ENCODE data around the gene SCNN1G. TPM values are rescaled to one million over a fixed set of nuclear protein-coding genes. Genes with fewer than 3 reads are reported as not detected.

The SCNN1G gene
- total and polyA plus RNA-seq, 9 of the 15 experiments (the other 6 are each of a cell fraction or from before 2014, with no cell fraction given) = not detected

DNA sequence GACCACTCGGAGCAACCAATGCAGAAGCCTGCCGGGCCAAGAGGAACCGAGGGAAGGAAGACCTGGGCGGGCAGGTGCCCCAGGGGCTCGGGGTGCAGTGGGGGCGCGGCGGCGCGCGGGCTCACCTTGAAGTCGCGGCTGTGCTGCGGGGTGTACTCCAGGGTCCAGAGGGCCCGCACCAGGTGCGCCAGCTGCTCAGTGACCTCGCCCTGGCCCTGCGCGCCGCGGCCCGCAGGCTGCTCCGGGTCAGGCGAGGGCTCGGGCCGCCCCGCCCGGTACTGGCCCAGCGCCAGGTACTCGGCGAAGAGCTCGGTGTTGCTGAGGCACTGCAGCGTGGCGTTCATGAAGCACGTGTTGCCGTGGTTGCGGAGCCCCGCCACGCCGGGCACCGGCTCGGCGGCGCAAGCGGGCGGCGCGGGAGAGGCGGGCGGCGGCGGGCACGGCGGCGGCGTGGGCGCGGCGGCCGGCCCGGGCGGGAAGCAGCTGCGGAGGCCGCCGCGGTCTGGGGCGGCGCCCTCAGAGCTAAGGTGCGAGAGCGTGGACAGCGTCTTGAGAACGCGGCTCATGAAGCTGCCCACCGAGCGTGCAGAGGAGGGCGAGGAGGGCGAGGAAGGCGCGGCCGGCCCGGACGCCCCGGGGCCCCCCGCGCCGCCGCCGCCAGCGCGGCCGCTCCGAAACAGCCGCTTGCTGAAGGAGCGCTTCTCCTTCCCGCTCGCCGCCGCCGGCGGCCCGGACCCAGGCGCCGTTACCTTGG, 33.9 kb upstream of the SCNN1G start (continued):
- TF ChIP-seq, protein P1, sequence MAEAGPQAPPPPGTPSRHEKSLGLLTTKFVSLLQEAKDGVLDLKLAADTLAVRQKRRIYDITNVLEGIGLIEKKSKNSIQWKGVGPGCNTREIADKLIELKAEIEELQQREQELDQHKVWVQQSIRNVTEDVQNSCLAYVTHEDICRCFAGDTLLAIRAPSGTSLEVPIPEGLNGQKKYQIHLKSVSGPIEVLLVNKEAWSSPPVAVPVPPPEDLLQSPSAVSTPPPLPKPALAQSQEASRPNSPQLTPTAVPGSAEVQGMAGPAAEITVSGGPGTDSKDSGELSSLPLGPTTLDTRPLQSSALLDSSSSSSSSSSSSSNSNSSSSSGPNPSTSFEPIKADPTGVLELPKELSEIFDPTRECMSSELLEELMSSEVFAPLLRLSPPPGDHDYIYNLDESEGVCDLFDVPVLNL (CRISPR knock-in tag; IDR thresholded peaks at IDR 0.05; ENCODE audit: low read depth) = no peak
- TF ChIP-seq MBD2 (IDR thresholded peaks at IDR 0.05; ENCODE audit: borderline replicate concordance, low read depth) (no peak), ZNF23 (CRISPR knock-in tag; IDR thresholded peaks at IDR 0.05) (no peak), ZNF431 (CRISPR knock-in tag; IDR thresholded peaks at IDR 0.05) (no peak), FOXJ2 (tag; IDR thresholded peaks at IDR 0.05) (no peak), ZNF174 (CRISPR knock-in tag; IDR thresholded peaks at IDR 0.05) (no peak), DNMT1 (IDR thresholded peaks at IDR 0.05) (no peak), FOSL1 (tag; conservative IDR thresholded peaks at IDR 0.05) (no peak), U2AF1 (optimal IDR thresholded peaks at IDR 0.05; ENCODE audit: low read depth, low read length) (no peak), ZNF133 (CRISPR knock-in tag; IDR thresholded peaks at IDR 0.05) (no peak), YY1 (IDR thresholded peaks at IDR 0.05; ENCODE audit: borderline replicate concordance in 1 of 3, control insufficient read depth in 1 of 3, extremely low read depth in 1 of 3, insufficient read depth in 3 of 3, insufficient read length in 1 of 3, insufficient replicate concordance in 2 of 3, low read depth in 1 of 3, low read length in 2 of 3) (peak in 1 of 3 experiments; percentile 13), KAT2B (IDR thresholded peaks at IDR 0.05; ENCODE audit: low read depth, low read length) (no peak), ADNP (tag; IDR thresholded peaks at IDR 0.05) (no peak), PTTG1 (tag; IDR thresholded peaks at IDR 0.05; ENCODE audit: low read depth) (no peak), KDM1A (IDR thresholded peaks at IDR 0.05) (no peak), NFIC (IDR thresholded peaks at IDR 0.05) (peak; percentile 97), RBM39 (optimal IDR thresholded peaks at IDR 0.05; ENCODE audit: low read depth, low read length) (no peak), ZNF75A (CRISPR knock-in tag; IDR thresholded peaks at IDR 0.05) (no peak), CCAR2 (IDR thresholded peaks at IDR 0.05; ENCODE audit: low read depth, low read length) (no peak), MEF2D (tag; conservative IDR thresholded peaks at IDR 0.05; ENCODE audit: low read depth) (no peak)
- TF ChIP-seq, protein P2, sequence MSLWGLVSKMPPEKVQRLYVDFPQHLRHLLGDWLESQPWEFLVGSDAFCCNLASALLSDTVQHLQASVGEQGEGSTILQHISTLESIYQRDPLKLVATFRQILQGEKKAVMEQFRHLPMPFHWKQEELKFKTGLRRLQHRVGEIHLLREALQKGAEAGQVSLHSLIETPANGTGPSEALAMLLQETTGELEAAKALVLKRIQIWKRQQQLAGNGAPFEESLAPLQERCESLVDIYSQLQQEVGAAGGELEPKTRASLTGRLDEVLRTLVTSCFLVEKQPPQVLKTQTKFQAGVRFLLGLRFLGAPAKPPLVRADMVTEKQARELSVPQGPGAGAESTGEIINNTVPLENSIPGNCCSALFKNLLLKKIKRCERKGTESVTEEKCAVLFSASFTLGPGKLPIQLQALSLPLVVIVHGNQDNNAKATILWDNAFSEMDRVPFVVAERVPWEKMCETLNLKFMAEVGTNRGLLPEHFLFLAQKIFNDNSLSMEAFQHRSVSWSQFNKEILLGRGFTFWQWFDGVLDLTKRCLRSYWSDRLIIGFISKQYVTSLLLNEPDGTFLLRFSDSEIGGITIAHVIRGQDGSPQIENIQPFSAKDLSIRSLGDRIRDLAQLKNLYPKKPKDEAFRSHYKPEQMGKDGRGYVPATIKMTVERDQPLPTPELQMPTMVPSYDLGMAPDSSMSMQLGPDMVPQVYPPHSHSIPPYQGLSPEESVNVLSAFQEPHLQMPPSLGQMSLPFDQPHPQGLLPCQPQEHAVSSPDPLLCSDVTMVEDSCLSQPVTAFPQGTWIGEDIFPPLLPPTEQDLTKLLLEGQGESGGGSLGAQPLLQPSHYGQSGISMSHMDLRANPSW (CRISPR knock-in tag; IDR thresholded peaks at IDR 0.05) = no peak
- TF ChIP-seq, protein P3, sequence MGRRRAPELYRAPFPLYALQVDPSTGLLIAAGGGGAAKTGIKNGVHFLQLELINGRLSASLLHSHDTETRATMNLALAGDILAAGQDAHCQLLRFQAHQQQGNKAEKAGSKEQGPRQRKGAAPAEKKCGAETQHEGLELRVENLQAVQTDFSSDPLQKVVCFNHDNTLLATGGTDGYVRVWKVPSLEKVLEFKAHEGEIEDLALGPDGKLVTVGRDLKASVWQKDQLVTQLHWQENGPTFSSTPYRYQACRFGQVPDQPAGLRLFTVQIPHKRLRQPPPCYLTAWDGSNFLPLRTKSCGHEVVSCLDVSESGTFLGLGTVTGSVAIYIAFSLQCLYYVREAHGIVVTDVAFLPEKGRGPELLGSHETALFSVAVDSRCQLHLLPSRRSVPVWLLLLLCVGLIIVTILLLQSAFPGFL (CRISPR knock-in tag; IDR thresholded peaks at IDR 0.05) = no peak
- TF ChIP-seq, protein P4, sequence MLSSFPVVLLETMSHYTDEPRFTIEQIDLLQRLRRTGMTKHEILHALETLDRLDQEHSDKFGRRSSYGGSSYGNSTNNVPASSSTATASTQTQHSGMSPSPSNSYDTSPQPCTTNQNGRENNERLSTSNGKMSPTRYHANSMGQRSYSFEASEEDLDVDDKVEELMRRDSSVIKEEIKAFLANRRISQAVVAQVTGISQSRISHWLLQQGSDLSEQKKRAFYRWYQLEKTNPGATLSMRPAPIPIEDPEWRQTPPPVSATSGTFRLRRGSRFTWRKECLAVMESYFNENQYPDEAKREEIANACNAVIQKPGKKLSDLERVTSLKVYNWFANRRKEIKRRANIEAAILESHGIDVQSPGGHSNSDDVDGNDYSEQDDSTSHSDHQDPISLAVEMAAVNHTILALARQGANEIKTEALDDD (IDR thresholded peaks at IDR 0.05) = no peak
